ENCODE measurements around the gene PFKL. TPM values are rescaled to one million over a fixed set of nuclear protein-coding genes. Genes with fewer than 3 reads are reported as not detected.

PFKL gene
- polyA plus RNA-seq (46.6 to 73.3 TPM (median 58.9 TPM) in 3 replicates), polyA minus RNA-seq (50.1 to 123 TPM (median 66.8 TPM) in 3 replicates)
- 49.8 TPM for polyA plus RNA-seq (2011; ENCODE audit: low read depth)
- polyA plus RNA-seq (2011; cell fraction: cytosol; rRNA removed), result 28.3 and 70.5 TPM in 2 replicates
- 86.3 and 114 TPM in 2 replicates for polyA plus RNA-seq (2011; cell fraction: nucleus; rRNA removed)
- 58.2 and 77.3 TPM in 2 replicates for polyA plus RNA-seq (2012; ENCODE audit: low replicate concordance)
- 130 TPM for polyA minus RNA-seq (2011; cell fraction: cytosol; rRNA and poly(A)+ RNA removed)
- polyA minus RNA-seq (2011; cell fraction: nucleus; rRNA and poly(A)+ RNA removed), result 61.1 and 69.0 TPM in 2 replicates

DNA sequence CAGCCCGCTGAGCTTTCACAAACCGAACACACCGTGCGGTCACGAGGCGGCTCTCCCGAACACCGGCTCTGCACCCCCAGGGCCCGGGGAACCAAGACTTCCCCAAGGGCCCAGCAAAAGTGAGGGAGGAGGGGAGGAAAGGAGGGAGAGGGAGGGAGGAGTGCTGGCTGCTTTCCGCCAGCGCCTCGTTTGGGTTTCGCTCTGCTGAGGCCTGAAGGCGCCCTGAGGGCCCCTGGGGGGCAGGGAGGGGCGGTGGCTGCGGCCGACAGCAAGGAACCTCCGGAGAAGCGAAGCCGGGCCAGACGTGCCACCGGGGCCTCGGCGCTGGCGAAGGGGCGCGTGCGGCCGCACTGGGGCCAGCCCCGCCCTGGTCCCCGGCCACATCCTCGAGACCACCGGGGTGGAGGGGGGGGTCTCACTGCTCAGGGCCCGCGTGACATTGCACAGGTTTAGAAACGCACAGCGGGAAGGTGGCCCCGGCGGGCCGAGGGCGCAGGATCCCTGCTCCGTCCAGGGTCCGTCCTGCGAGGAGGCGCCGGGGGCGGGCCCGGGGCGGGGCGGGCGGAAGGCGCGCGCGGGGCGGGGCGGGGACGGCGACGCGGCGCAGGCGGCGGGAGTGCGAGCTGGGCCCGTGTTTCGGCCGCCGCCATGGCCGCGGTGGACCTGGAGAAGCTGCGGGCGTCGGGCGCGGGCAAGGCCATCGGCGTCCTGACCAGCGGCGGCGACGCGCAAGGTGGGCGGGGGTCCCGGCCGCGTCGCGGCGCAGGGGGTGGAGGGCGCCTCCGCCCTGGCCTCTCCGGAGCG, at the start of gene PFKL:
Gene PFKL, plus strand, starts transcription at position 596 of the 804 bp plus-strand sequence. Its CDS starts 53 bp downstream, at position 649.
- no peak for FAIRE-seq
- peak within 1 kb of the TSS; percentile 71 for H2AFZ ChIP-seq (ENCODE audit: control insufficient read depth, low read length)

DNA sequence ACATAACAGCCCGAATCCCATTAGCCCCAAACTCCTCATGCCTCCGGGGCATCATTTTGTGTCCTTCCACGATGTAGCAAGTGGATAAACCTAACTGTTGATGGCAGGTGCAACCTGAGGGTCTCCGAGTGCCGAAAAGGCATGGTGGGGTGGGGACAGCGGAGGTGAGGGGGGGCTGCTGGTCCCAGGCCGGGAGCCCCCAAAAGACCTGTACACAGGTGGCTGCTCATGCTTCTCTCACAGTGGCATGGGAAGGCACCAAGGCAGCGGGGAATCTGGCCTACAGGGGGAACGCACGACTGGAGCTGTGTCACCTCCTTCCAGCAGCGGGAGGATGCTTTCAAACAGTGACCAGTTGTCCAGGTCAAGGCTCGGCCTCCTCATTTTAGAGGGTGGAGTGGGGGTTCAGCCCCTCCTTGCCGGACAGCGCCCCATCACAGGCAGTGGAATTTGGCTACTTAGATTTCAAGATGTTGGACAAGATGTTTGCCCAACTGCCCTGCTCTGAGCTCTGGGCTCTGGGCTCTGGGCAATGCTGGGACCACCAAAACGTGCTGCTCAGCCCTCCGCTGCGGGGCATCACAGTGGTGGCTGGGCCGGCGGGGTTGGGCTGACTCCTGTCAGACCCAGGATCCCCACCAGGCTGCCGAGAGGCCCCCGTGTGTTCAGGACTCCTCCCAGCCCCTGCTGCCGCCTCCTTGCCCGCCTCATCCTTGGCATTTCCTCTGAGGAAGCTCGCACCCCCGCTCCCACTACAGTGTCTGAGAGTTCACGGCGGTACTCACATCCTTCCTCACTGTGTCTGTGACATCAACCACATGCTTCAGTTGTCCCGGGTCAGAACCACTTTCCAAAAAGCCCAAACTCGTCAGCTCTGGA, 45.8 kb upstream of the PFKL start:
- H3K9ac ChIP-seq (ENCODE audit: control insufficient read depth, extremely low read depth, insufficient read depth, low read length), result no peak overlapping the region
- no peaks in the 10 kb centered on the region for H4K20me1 ChIP-seq (ENCODE audit: control insufficient read depth, extremely low read depth, insufficient read depth, low read length)
- H3K27ac ChIP-seq (ENCODE audit: control insufficient read depth, insufficient read depth, low read length), result no peak overlapping the region
- H3K4me1 ChIP-seq (ENCODE audit: control insufficient read depth, extremely low read depth, insufficient read depth, low read length), result no peaks in the 10 kb centered on the region
- H3K4me2 ChIP-seq (ENCODE audit: control insufficient read depth, extremely low read depth, insufficient read depth, low read depth, low read length), result no peak overlapping the region
- dilution Hi-C loops (cut with MboI; ENCODE audit: extremely low pct_ligation_motif_present, low sequenced_read_pairs), result no loop called here
- H3K4me3 ChIP-seq (ENCODE audit: control insufficient read depth in 2 of 3, extremely low read depth in 1 of 3, insufficient read depth in 2 of 3, low read depth in 1 of 3, low read length in 3 of 3), result no peak overlapping the region
- H3K9me1 ChIP-seq (ENCODE audit: control insufficient read depth, extremely low read depth, insufficient read depth, low read length), result no peaks in the 10 kb centered on the region
- H3K79me2 ChIP-seq (ENCODE audit: control insufficient read depth, insufficient read depth, low read length), result no peaks in the 10 kb centered on the region
- FAIRE-seq, result no peak
- peaks cover 9% of the 10 kb centered on the region for H3K27me3 ChIP-seq (ENCODE audit: control insufficient read depth, extremely low read depth, insufficient read depth, low read length)
- TF ChIP-seq EZH2 (IDR thresholded peaks at IDR 0.05; ENCODE audit: low read length), result no peak
- TF ChIP-seq CTCF (optimal IDR thresholded peaks at IDR 0.05 in 1 of 3, IDR thresholded peaks at IDR 0.05 in 1 of 3, conservative IDR thresholded peaks at IDR 0.05 in 1 of 3; ENCODE audit: extremely low read depth in 1 of 3, insufficient read depth in 2 of 3, low read length in 3 of 3), result no peak
- no peaks in the 10 kb centered on the region for H3K9me3 ChIP-seq (ENCODE audit: control insufficient read depth, low read depth, low read length)
- H2AFZ ChIP-seq (ENCODE audit: control insufficient read depth, low read length), result no peak overlapping the region
- DNase-seq (ENCODE audit: low read depth, low spot score), result no peak
- H3K36me3 ChIP-seq (ENCODE audit: control insufficient read depth in 2 of 2, extremely low read depth in 1 of 2, insufficient read depth in 2 of 2, low read length in 2 of 2), result no peaks in the 10 kb centered on the region

More for the DNA sequence above, at the start of gene PFKL:
- peak within 1 kb of the TSS; percentile 72 to 80 (median 76) for H3K4me3 ChIP-seq (ENCODE audit: control insufficient read depth in 2 of 3, extremely low read depth in 1 of 3, insufficient read depth in 2 of 3, low read depth in 1 of 3, low read length in 3 of 3)
- H3K4me1 ChIP-seq (ENCODE audit: control insufficient read depth, extremely low read depth, insufficient read depth, low read length), result peaks cover 15% of the 10 kb centered on the region
- DNase-seq (ENCODE audit: low read depth, low spot score), result no peak
- no peaks in the 10 kb centered on the region for H3K9me1 ChIP-seq (ENCODE audit: control insufficient read depth, extremely low read depth, insufficient read depth, low read length)
- peaks cover 6% of the 10 kb centered on the region for H4K20me1 ChIP-seq (ENCODE audit: control insufficient read depth, extremely low read depth, insufficient read depth, low read length)
- TF ChIP-seq CTCF (optimal IDR thresholded peaks at IDR 0.05 in 1 of 3, IDR thresholded peaks at IDR 0.05 in 1 of 3, conservative IDR thresholded peaks at IDR 0.05 in 1 of 3; ENCODE audit: extremely low read depth in 1 of 3, insufficient read depth in 2 of 3, low read length in 3 of 3) (no peak), EZH2 (IDR thresholded peaks at IDR 0.05; ENCODE audit: low read length) (no peak)
- H3K9ac ChIP-seq (ENCODE audit: control insufficient read depth, extremely low read depth, insufficient read depth, low read length), result peak within 1 kb of the TSS; percentile 78
- H3K79me2 ChIP-seq (ENCODE audit: control insufficient read depth, insufficient read depth, low read length), result peaks cover 25% of the 10 kb centered on the region
- H3K4me2 ChIP-seq (ENCODE audit: control insufficient read depth, extremely low read depth, insufficient read depth, low read depth, low read length), result peak within 1 kb of the TSS; percentile 96
- H3K27ac ChIP-seq (ENCODE audit: control insufficient read depth, insufficient read depth, low read length), result peak within 1 kb of the TSS; percentile 63
- dilution Hi-C loops (cut with MboI; ENCODE audit: extremely low pct_ligation_motif_present, low sequenced_read_pairs), result no loop called here
- H3K27me3 ChIP-seq (ENCODE audit: control insufficient read depth, extremely low read depth, insufficient read depth, low read length), result peaks cover 9% of the 10 kb centered on the region
- no peaks in the 10 kb centered on the region for H3K36me3 ChIP-seq (ENCODE audit: control insufficient read depth in 2 of 2, extremely low read depth in 1 of 2, insufficient read depth in 2 of 2, low read length in 2 of 2)
- no peaks in the 10 kb centered on the region for H3K9me3 ChIP-seq (ENCODE audit: control insufficient read depth, low read depth, low read length)

All from keratinocyte (primary cell).